GM19099 (cell line): ENCODE data around the gene WBP1.
A peak's percentile ranks its signal among the peaks of the same experiment; 100 is the strongest.

ENCODE experiments used
- POLR2A ChIP-seq: IDR thresholded peaks from 3 replicates; pipeline ENCODE4 v1.6.1; 2011; ENCODE audit warnings: low read depth; ENCODE audit not compliant: insufficient read length; ENCODE audit errors: extremely low read depth

WBP1 gene

GRCh38 chr2:74440378-74441169 is 17.7 kb upstream of the WBP1 start:
- peak; percentile 62 for TF ChIP-seq POLR2A

GRCh38 chr2:74441170-74441689 is 17.0 kb upstream of the WBP1 start:
- TF ChIP-seq POLR2A: no peak

DNA sequence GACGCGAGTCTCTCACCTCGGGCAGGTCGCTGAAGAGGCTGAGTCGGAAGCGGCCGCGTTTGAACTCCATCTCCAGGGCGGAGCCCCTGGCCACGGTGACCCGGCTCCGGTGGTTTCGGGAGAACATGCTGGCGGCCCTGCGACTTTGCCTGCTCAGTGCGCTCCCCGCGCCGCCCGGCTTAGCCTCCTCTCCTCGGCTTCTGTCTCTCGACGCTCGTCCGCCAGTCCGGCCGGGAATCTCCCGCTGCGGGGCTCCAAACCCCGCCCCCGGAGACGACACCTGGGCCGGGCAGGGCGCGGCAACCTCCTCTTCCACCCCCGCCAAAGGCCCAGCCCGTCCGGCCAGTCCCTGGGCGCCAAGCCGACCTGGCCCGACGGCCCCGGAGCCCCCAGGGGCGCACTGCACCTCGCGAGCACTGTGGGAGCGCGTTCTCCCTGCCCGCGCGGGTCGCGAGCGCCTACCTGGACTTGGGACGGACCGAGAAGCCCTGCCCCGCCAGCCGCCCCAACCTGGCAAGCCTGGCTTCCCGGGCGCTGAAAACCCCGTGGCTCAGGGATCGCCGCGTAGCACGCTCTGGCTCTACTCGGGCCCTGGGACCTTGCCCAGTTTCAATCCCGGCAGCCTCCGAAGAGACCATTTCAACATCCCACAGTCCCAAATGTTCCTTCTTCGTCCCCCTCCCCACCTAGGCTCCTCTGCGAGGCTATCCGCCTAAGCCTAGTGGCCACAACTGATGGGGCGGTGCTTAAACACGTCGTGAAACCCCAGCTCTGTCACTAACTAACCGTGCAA is 16.4 kb upstream of the WBP1 start, which contains the start of gene RTKN:
Gene RTKN, minus strand, starts transcription at position 248 of the 793 bp plus-strand sequence. Its CDS starts 121 bp downstream, at position 127.
- TF ChIP-seq POLR2A: peak; percentile 52

DNA sequence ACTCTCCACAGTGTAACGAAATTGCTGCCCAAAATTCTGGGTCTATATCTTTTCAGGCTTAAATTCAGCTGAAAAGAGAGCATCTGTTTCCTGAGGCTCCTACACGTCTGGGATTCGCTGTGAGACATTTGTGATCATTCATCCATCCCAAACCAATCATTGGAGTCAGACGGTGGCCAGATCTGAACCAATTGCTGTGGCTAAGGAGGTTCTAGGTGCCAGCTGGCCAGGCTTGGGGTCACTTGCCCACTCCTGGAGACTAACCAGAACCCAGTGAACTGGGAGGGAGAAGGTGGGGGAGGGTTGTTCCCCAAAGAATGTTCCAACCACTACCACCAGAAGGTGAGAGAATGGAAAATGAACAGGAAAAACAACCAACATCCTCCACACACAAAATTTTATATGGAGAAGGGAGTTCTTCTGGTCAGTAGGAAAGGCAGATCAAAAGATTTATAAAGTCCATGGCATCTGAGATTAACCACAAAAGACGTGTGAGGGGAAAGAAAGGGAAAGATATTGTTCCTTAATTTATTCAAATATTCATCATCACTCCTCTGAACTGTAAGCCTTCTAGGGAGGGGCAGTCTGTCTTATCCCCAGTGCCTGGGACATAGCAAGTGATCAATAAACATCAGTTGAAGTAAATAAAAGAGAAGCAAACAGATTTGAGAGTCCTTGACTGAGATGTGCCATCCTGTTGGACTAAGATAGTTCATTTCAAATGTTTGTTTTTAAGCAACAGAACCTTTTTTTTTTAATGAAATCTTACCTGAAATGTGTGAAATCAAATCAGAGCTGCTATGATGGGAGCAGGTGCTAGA is 13.5 kb upstream of the WBP1 start:
- TF ChIP-seq POLR2A: no peak

- TF ChIP-seq POLR2A: no peak
Observed at GRCh38 chr2:74447230-74447999, 10.8 kb upstream of the WBP1 start.

DNA sequence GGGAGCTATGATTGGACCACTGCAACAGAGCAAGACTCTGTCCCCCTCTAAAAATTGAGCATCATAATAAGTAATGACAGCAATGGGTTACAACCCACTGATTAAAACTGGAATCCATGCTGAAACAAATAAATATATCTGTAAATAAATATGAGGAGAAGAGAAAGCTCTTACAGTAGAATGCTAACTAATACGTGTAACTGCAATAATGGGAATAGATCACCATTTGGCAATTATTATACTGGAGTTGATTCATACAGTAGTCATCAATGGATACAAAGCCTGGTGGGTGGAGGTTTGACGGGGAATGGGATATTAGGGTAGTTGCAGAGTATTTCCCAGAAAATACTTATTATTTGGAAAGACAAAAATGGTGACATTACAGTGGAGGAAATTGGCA is 9.5 kb upstream of the WBP1 start:
- TF ChIP-seq POLR2A: no peak

DNA sequence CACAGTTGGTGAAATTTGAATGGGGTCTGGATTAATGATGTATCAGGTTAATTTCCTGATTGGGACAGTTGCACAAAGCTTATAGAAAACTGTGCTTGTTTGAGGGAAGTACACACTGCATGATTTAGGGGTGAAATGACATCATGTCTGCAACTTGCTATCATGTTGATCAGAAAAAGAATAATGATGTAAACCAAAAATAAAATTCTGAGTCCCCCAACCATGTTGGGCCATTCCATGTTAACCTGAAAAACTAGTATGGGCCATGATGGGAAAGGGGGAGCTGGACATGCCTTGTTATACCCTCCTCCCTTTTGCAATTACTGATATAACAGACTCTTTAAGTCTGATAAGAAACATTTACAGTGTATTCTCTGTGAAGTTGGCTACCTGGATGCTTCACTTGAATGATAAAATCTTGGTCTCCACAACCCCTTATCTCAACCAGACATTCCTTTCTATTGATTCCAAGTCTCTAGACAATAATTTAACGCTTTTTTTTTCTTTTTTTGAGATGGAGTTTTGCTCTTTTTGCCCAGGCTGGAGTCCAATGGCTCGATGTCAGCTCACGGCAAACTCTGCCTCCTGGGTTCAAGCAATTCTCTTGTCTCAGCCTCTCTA is 7.6 kb upstream of the WBP1 start:
- no peak for TF ChIP-seq POLR2A

DNA sequence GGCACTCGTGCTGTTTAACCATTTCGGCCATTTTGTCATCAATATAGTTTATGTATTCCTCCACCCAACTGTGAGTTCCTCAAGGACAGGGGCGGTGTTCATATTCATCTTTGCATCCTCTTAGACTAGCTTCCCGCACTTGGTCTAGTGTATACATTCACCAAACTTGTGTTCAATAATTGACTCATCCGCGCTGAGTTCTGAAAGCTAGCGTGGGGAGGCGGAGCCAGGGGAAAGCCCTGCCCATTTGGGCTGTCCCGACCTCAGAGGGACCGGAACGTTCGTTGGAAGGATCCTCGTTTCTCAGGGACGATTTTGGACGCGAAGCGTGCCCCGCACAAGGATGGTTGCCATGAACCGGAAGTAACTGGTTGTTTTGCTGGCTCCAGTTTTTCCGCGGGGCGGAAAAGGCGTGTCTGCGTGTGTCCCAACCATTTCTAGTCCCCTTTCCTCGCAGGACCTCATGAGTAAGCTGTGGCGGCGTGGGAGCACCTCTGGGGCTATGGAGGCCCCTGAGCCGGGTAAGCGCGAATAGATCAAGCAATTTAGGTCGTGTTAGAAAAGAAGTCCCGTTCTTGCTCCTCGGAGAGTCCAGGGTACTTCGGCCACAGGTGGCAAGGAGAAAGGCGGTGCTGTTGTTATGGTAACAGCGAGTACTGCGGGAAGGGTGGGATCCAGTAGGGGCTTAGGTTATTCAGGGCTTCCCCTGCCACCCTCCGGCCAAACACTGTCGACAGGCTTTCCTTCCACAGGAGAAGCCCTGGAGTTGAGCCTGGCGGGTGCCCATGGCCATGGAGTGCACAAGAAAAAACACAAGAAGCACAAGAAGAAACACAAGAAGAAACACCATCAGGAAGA is 3.4 kb upstream of the WBP1 start, which contains the start of gene INO80B:
Gene INO80B, plus strand, starts transcription at position 434 of the 858 bp plus-strand sequence. Its CDS starts 30 bp downstream, at position 464.
- peak; percentile 65 for TF ChIP-seq POLR2A

DNA sequence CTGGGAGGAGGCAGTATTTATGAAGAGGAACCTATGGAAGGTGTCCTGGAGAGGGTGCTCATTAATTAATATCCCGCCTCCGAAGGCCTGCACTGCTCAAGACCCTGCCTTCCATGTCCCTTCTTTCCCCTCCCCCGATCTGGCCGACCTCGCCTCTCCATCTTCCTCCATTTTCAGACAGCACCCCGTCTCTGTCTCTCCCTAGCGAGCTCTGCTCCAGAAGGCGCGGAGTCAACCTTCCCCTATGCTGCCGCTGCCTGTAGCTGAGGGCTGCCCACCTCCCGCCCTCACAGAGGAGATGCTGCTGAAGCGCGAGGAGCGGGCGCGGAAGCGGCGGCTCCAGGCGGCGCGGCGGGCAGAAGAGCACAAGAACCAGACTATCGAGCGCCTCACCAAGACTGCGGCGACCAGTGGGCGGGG is 1.1 kb upstream of the WBP1 start:
- peak; percentile 46 for TF ChIP-seq POLR2A

DNA sequence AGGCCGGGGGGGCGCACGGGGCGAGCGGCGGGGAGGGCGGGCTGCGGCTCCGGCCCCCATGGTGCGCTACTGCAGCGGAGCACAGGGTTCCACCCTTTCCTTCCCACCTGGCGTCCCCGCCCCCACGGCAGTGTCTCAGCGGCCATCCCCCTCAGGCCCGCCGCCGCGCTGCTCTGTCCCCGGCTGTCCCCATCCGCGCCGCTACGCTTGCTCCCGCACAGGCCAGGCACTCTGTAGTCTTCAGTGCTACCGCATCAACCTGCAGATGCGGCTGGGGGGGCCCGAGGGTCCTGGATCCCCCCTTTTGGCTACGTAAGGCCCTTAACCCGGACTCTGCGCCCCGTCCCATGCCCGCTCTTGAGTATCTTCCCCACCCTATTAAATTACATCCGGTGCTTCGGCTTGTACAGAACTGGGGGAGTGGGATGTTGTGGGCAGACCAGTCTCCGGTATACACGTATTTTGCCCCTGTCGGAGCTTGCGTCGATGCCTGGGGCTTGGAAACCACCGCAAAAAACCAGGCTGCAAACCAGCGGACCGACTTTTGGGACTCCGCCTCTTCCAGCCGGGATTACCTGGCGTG is 598 bp upstream of the WBP1 start:
- TF ChIP-seq POLR2A: peak; percentile 60

DNA sequence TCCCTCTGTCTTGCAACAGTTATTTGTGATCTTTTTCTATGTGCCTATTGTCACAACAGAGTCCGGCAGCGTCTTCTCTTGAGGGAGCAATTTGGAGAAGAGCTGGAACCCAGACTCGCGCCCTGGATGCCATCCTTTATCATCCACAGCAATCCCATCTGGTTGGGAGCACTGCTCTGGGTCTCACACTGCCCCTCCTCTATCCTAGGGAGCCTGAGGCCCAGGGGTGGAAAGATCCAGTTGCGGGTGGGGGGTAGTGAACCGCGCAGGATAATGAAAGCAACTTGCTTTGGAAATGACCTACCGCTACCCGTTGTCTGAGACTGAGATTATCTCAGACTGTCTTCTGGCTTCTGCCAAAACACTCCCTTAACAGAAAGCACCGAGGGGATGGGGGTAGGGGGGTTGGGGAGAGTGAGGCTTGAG is 713 bp downstream of the WBP1 start:
- TF ChIP-seq POLR2A: no peak
